Measurements from ENCODE around the gene ZNF513.
"Not testable (repeated sequence)": the region's sequence is repeated elsewhere in the genome, so short reads cannot be mapped to it uniquely, and the experiment has no call there.

Gene ZNF513, protein sequence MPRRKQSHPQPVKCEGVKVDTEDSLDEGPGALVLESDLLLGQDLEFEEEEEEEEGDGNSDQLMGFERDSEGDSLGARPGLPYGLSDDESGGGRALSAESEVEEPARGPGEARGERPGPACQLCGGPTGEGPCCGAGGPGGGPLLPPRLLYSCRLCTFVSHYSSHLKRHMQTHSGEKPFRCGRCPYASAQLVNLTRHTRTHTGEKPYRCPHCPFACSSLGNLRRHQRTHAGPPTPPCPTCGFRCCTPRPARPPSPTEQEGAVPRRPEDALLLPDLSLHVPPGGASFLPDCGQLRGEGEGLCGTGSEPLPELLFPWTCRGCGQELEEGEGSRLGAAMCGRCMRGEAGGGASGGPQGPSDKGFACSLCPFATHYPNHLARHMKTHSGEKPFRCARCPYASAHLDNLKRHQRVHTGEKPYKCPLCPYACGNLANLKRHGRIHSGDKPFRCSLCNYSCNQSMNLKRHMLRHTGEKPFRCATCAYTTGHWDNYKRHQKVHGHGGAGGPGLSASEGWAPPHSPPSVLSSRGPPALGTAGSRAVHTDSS

GRCh38 chr2:27380626-27381545 lies at the start of gene ZNF513:
Gene ZNF513 (minus strand): TSS chr2:27380734. CDS start chr2:27380526, 208 bp downstream.
- peak; percentile 93 for DNase-seq (ENCODE audit: low read depth)

DNA sequence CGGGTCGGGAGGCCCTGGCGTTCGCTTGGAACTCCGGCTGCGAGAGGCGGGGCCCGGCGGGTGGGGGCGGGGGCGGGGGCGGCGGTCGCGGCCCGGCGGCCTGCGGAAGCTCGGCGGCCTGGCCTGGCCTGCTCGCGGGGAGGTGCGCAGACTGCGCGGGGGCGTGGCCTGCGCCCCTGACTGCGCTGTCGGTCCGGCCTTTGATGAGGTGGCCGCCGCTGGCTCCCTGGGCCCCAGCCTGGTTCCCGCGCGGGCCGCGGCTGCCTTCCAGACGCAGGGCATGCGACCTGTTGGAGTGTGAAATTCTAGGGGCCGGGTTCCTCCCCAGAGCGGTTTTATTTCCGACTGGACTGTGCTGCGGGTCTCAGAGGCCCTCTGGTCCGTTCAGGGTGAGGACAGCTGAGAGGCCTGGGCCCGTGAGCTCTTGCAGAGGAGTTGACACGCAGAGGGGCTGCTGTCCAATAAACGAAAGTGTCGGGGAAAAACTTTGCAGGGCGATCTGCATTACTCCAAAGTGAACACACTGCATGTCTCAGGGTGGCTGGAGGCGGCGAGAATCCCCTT lies 48.5 kb upstream of the ZNF513 start:
- DNase-seq (ENCODE audit: low read depth): peak; percentile 63

GRCh38 chr2:27428213-27428977 lies 47.9 kb upstream of the ZNF513 start, which contains the start of gene NRBP1:
Gene NRBP1 (plus strand): TSS chr2:27428631. CDS start chr2:27433274, 4,643 bp downstream.
- DNase-seq (ENCODE audit: low read depth): peak; percentile 77

DNA sequence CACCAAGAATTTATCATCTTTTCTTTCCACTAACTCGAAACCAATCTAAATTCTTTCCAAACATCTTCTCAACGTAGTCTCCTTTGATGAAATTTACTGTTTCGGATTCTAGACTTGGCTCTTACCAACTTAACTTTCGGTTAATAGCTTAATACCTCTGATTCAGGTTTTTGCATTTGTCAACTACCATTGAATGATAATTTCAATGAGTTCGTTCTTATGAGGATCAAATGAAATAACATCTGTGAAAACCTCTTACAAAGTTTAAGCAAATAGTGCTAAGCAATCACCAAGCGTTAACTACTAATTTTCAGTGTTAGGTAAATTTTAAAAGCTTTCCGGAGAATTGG lies 47.3 kb upstream of the ZNF513 start:
- DNase-seq (ENCODE audit: low read depth): no peak

DNA sequence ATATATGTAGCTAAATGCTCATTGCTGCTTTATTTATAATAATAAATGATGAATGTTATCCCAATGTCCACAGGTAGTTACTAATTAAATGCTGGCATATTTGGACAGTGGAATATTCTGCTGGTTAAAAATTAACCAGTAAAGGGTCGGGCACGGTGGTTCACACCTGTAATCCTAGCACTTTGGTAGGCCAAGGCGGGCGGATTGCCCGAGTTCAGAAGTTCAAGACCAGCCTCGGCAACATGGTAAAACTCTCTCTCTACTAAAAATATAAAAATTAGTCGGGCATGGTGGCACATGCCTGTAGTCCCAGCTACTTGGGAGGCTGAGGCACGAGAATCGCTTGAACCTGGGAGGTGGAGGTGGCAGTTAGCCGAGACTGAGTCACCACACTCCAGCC lies 44.5 kb upstream of the ZNF513 start:
- not testable (repeated sequence) for DNase-seq (ENCODE audit: low read depth)

DNA sequence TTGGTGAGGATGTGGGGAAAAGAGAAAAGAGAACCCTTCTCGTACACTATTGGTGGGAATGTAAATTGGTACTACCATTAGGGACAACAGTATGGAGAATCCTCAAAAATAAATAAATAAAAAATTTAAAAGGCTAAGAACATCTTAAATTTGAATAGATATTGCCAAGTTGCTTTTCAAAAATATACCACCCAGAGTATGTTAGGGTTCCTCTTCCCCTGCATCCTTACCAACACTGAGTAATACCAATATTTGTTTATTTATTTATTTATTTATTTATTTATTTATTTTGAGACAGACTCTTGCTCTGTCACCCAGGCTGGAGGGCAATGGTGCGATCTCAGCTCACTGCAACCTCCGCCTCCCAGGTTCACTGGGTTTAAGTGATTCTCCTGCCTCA lies 42.4 kb upstream of the ZNF513 start:
- no peak for DNase-seq (ENCODE audit: low read depth)

DNA sequence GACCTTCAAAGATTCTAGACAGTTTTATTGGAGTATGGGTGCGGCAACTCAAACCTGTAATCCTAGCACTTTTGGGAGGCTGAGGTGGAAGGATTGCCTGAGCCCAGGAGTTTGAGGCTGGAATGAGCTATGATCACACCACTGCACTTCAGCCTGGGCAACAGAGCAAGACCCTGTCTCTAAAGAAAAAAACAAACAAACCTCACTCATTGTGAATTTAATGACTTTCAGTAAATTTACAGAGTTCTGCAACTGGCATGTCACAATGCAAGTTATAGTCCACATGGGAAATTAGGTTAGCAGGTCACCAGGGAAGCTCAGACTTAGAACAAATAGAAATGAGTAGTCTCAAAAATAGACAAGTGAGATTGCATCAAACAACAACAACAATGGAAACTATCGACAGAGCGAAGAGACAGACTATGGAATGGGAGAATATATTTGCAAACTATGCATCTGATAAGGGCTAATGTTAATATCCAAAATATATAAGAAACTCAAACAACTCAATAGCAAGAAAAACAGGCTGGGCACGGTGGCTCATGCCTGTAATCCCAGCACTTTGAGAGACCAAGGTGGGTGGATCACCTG lies 41.2 kb upstream of the ZNF513 start:
- DNase-seq (ENCODE audit: low read depth): no peak

GRCh38 chr2:27420996-27421395 lies 40.5 kb upstream of the ZNF513 start:
- no peak for DNase-seq (ENCODE audit: low read depth)

DNA sequence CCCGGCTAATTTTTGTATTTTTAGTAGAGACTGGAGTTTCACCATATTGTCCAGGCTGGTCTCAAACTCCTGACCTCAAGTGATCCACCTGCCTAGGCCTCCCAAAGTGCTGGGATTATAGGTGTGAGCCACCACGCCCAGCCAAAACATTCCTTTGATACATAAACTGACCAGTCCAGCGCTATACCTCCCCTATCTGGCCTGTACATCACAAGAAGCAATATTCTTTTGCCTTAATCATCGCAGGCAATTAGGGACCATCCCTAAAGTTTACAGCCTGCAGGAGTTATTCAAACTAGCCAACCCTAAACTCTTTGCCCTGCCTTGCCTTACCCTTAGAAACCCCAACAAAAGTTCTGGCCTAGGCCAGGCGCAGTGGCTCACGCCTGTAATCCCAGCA lies 35.6 kb upstream of the ZNF513 start:
- no peak for DNase-seq (ENCODE audit: low read depth)

DNA sequence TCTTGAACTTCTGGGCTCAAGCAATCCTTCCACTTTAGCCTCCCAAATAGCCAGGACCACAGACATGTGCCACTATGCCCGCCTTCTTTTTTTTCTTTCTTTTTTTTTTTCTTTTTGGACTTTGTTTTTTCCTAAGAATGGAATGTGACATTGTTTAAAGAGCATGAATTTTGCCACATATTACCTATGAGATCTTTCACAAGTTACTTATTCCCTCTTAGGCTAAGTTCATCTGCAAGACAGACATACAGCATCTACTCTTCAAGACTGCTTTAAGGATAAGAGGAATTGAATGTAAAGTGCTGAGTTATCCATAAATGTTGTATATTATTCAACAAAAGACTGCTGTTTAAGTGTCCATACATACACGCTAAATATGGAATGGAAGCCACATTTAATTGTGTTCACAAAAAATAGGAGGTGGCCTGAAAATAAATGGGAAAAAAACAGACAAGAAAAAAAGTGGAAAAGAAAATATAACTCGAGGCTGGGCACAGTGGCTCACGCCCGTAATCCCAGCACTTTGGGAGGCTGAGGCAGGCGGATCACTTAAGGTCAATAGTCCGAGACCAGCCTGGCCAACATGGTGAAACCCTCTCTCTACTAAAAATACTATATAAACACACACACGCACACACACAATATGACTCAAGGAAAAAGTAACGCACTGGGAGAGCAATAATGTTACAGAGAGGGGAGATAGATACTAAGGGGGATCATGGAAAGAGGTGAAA lies 32.1 kb upstream of the ZNF513 start:
- DNase-seq (ENCODE audit: low read depth): no peak

- DNase-seq (ENCODE audit: low read depth): peak; percentile 86
These were observed 29.0 kb upstream of the ZNF513 start, which contains the start of gene PPM1G for GRCh38 chr2:27409321-27410073. Gene PPM1G (minus strand): TSS chr2:27409591. CDS start chr2:27409422, 169 bp downstream.

- no peak for DNase-seq (ENCODE audit: low read depth)
These were observed 28.2 kb upstream of the ZNF513 start for GRCh38 chr2:27408601-27409320.

GRCh38 chr2:27407798-27408491 lies 27.4 kb upstream of the ZNF513 start:
- DNase-seq (ENCODE audit: low read depth): no peak

DNA sequence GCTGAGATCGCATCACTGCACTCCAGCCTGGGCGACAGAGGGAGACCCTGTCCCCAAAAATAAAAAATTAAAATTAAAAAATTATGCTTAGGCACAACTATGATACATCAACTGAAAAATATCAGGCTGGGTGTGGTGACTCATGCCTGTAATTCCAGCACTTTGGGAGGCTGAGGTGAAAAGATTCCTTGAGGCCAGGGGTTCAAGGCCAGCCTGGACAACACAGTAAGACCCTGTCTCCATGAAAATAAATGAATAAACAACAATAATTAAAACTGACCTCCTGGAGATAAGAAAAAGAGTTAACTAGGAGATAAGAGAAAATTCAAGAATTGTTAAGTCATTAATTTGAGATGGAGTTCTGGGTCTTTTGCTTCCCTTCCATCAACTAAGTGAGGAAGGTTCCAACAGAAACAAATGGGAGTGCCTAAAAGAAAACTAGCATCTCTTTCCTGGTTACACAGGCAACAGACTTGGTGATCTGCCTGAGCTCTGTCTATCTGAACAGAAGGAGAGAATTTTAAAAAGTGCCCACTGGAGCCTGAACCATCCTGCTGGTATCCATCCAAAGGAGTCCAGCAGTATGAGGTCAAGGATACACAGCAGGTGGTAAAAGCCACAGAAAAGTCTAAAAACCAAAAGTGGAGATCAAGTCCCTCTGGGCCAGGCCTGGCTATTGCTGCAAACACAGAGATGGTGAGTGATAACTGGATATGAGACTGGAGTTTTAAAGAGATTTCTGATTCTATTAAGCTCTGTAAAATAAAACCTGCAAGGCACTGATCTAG lies 20.0 kb upstream of the ZNF513 start:
- DNase-seq (ENCODE audit: low read depth): no peak

GRCh38 chr2:27398962-27399361 lies 18.4 kb upstream of the ZNF513 start:
- no peak for DNase-seq (ENCODE audit: low read depth)

- no peak for DNase-seq (ENCODE audit: low read depth)
These were observed 12.7 kb upstream of the ZNF513 start for GRCh38 chr2:27393225-27393624.
